ENCODE data around the gene RAB40C.

The RAB40C gene

GRCh38 chr16:589658-590187 is at the start of gene RAB40C:
RAB40C (plus strand) TSS chr16:590066; CDS start chr16:590292, 226 bp downstream.
- DNase-seq, result peak; percentile 96

- no peak for DNase-seq
Measured at GRCh38 chr16:540645-541340, 49.1 kb upstream of the RAB40C start.

- DNase-seq, result no peak
Measured at GRCh38 chr16:543301-544164, 46.3 kb upstream of the RAB40C start.

GRCh38 chr16:544517-544916 is 45.3 kb upstream of the RAB40C start:
- no peak for DNase-seq

GRCh38 chr16:546909-547770 is 42.7 kb upstream of the RAB40C start:
- peak; percentile 73 for DNase-seq

- DNase-seq, result no peak
Measured at GRCh38 chr16:548586-548985, 41.3 kb upstream of the RAB40C start.

- DNase-seq, result no peak
Measured at GRCh38 chr16:549544-550263, 40.2 kb upstream of the RAB40C start.

- no peak for DNase-seq
Measured at GRCh38 chr16:551210-551609, 38.7 kb upstream of the RAB40C start.

- no peak for DNase-seq
Measured at GRCh38 chr16:552171-552570, 37.7 kb upstream of the RAB40C start.

GRCh38 chr16:553601-554296 is 36.1 kb upstream of the RAB40C start:
- DNase-seq, result no peak

GRCh38 chr16:554297-554621 is 35.6 kb upstream of the RAB40C start:
- DNase-seq, result no peak

GRCh38 chr16:554640-555365 is 35.1 kb upstream of the RAB40C start:
- no peak for DNase-seq

- DNase-seq, result no peak
Measured at GRCh38 chr16:555528-556473, 34.1 kb upstream of the RAB40C start.

- no peak for DNase-seq
Measured at GRCh38 chr16:556474-557173, 33.2 kb upstream of the RAB40C start.

GRCh38 chr16:557463-558297 is 32.2 kb upstream of the RAB40C start:
- DNase-seq, result no peak

GRCh38 chr16:558298-559020 is 31.4 kb upstream of the RAB40C start:
- no peak for DNase-seq

GRCh38 chr16:559021-559380 is 30.9 kb upstream of the RAB40C start:
- no peak for DNase-seq
